ENCODE results near the gene CBX8. TPM values are rescaled to one million over a fixed set of nuclear protein-coding genes. Genes with fewer than 3 reads are reported as not detected.

The CBX8 gene
- total and polyA plus RNA-seq, 4 donors = 4.8 to 9.3 (median 5.5) TPM

- 3 to 5% methylated on average over 52 of the region's 52 CpGs for WGBS, 2 donors
- H3K36me3 ChIP-seq (ENCODE audit: control insufficient read depth in 4 of 4, insufficient read depth in 4 of 4, low read length in 4 of 4) = no peaks in the 10 kb centered on the region
- TF ChIP-seq CTCF (IDR thresholded peaks at IDR 0.05; ENCODE audit: control extremely low read depth, extremely low read depth) = no peak
- H3K27me3 ChIP-seq (ENCODE audit: control insufficient read depth in 3 of 3, insufficient read depth in 3 of 3, low read length in 2 of 3) = peaks cover 17 to 79% (median 73%) of the 10 kb centered on the region in 3 donors
- H3K9ac ChIP-seq (ENCODE audit: insufficient read depth in 1 of 2, low read length in 2 of 2) = no peak overlapping the region
- H3K4me1 ChIP-seq (ENCODE audit: control insufficient read depth in 5 of 5, insufficient read depth in 5 of 5, low read length in 5 of 5) = peaks cover 0 to 39% (median 8%) of the 10 kb centered on the region in 5 donors
- peaks cover 0 to 4% (median 0%) of the 10 kb centered on the region in 4 donors for H3K9me3 ChIP-seq (ENCODE audit: control insufficient read depth in 4 of 4, insufficient read depth in 3 of 4, low read length in 3 of 4)
- H3K27ac ChIP-seq (ENCODE audit: low read depth in 1 of 2, low read length in 1 of 2) = no peak overlapping the region
- ATAC-seq (ENCODE audit: insufficient read depth, low FRiP score) (no peak), DNase-seq (peak in 1 of 3 donors; percentile 28)
- H3K4me3 ChIP-seq = no peak overlapping the region
Measured at GRCh38 chr17:79801156-79802038, 4.5 kb upstream of the CBX8 start.

GRCh38 chr17:79800325-79801155 lies 3.7 kb upstream of the CBX8 start:
- ATAC-seq (ENCODE audit: insufficient read depth, low FRiP score) = no peak
- no peak for TF ChIP-seq CTCF (IDR thresholded peaks at IDR 0.05; ENCODE audit: control extremely low read depth, extremely low read depth)
- peaks cover 0 to 48% (median 8%) of the 10 kb centered on the region in 5 donors for H3K4me1 ChIP-seq (ENCODE audit: control insufficient read depth in 5 of 5, insufficient read depth in 5 of 5, low read length in 5 of 5)

GRCh38 chr17:79799538-79800324 lies 2.9 kb upstream of the CBX8 start:
- H3K36me3 ChIP-seq (ENCODE audit: control insufficient read depth in 4 of 4, insufficient read depth in 4 of 4, low read length in 4 of 4) = peaks cover 0 to 4% (median 0%) of the 10 kb centered on the region in 4 donors
- H3K27me3 ChIP-seq (ENCODE audit: control insufficient read depth in 3 of 3, insufficient read depth in 3 of 3, low read length in 2 of 3) = peaks cover 14 to 62% (median 56%) of the 10 kb centered on the region in 3 donors
- H3K9me3 ChIP-seq (ENCODE audit: control insufficient read depth in 4 of 4, insufficient read depth in 3 of 4, low read length in 3 of 4) = peaks cover 0 to 4% (median 0%) of the 10 kb centered on the region in 4 donors
- no peak overlapping the region for H3K4me3 ChIP-seq
- no peak overlapping the region for H3K27ac ChIP-seq (ENCODE audit: low read depth in 1 of 2, low read length in 1 of 2)
- peaks cover 0 to 52% (median 8%) of the 10 kb centered on the region in 5 donors for H3K4me1 ChIP-seq (ENCODE audit: control insufficient read depth in 5 of 5, insufficient read depth in 5 of 5, low read length in 5 of 5)
- H3K9ac ChIP-seq (ENCODE audit: insufficient read depth in 1 of 2, low read length in 2 of 2) = no peak overlapping the region
- WGBS, 2 donors = 5 to 6% methylated on average over 29 to 31 of the region's 31 CpGs
- no peak for ATAC-seq (ENCODE audit: insufficient read depth, low FRiP score)
- DNase-seq = no peak
- TF ChIP-seq CTCF (IDR thresholded peaks at IDR 0.05; ENCODE audit: control extremely low read depth, extremely low read depth) = no peak

More at GRCh38 chr17:79800325-79801155, 3.7 kb upstream of the CBX8 start:
- peaks cover 0 to 4% (median 0%) of the 10 kb centered on the region in 4 donors for H3K9me3 ChIP-seq (ENCODE audit: control insufficient read depth in 4 of 4, insufficient read depth in 3 of 4, low read length in 3 of 4)
- no peak overlapping the region for H3K4me3 ChIP-seq
- peaks cover 14 to 71% (median 65%) of the 10 kb centered on the region in 3 donors for H3K27me3 ChIP-seq (ENCODE audit: control insufficient read depth in 3 of 3, insufficient read depth in 3 of 3, low read length in 2 of 3)
- 3% methylated on average over 42 to 44 of the region's 44 CpGs for WGBS, 2 donors
- H3K36me3 ChIP-seq (ENCODE audit: control insufficient read depth in 4 of 4, insufficient read depth in 4 of 4, low read length in 4 of 4) = no peaks in the 10 kb centered on the region
- no peak overlapping the region for H3K9ac ChIP-seq (ENCODE audit: insufficient read depth in 1 of 2, low read length in 2 of 2)
- H3K27ac ChIP-seq (ENCODE audit: low read depth in 1 of 2, low read length in 1 of 2) = no peak overlapping the region
- peak; percentile 65 to 66 (median 66) for DNase-seq
